ENCODE measurements around the gene IL7R.
"Not testable (repeated sequence)": the region's sequence is repeated elsewhere in the genome, so short reads cannot be mapped to it uniquely, and the experiment has no call there.

- TF ChIP-seq GATA2 (IDR thresholded peaks at IDR 0.05; ENCODE audit: insufficient read depth, insufficient read length, low read depth, low read length); POLR2A (IDR thresholded peaks at IDR 0.05; ENCODE audit: low read depth, low read length): not testable (repeated sequence)
Measured at GRCh38 chr5:35845508-35845907, 11.2 kb upstream of the IL7R start.

Measured in endothelial cell of umbilical vein (primary cell).